ENCODE measurements around the gene NRBP1. TPM values are rescaled to one million over a fixed set of nuclear protein-coding genes. Genes with fewer than 3 reads are reported as not detected.

Gene NRBP1
- total and polyA plus RNA-seq, 2 of the 8 experiments (the other 6 are each of a cell fraction or from before 2014, with no cell fraction given), result 115 to 145 TPM

DNA sequence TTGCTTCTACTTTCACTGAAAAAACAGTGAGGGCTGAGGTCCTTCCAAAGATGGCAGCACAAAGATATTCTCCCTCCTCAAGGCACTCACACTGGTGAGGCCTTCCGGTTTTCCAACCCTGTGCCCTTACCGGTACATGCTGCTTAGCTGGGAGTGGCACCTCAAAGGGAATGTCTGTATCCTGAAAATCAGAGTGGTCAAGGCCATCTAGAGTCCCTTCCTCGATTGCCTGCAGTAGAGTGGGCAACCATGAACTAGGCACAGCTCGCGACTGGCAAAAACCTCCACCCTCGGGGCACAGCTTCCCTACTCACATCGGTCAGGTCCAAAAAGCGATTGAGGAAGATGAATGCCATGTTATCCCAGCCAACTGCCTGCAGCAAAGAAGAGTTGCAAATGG lies 17.2 kb downstream of the NRBP1 start (continued):
- TF ChIP-seq SIRT6 (IDR thresholded peaks at IDR 0.05; ENCODE audit: low read length), result no peak
- TF ChIP-seq USF2 (IDR thresholded peaks at IDR 0.05; ENCODE audit: low read length), result no peak
- no peak for TF ChIP-seq TEAD4 (IDR thresholded peaks at IDR 0.05; ENCODE audit: low read depth, low read length)
- TF ChIP-seq POLR2A (IDR thresholded peaks at IDR 0.05; ENCODE audit: control extremely low read depth in 1 of 2, low read depth in 2 of 2, low read length in 2 of 2), result no peak

Measured in H1 (cell line).